ENCODE results near the gene FSTL1.

Gene FSTL1

GRCh38 chr3:120440001-120440703 is 10.6 kb downstream of the FSTL1 start:
- no peak for FAIRE-seq
- no peak for DNase-seq (ENCODE audit: insufficient read length, low spot score)
- TF ChIP-seq, protein P1, sequence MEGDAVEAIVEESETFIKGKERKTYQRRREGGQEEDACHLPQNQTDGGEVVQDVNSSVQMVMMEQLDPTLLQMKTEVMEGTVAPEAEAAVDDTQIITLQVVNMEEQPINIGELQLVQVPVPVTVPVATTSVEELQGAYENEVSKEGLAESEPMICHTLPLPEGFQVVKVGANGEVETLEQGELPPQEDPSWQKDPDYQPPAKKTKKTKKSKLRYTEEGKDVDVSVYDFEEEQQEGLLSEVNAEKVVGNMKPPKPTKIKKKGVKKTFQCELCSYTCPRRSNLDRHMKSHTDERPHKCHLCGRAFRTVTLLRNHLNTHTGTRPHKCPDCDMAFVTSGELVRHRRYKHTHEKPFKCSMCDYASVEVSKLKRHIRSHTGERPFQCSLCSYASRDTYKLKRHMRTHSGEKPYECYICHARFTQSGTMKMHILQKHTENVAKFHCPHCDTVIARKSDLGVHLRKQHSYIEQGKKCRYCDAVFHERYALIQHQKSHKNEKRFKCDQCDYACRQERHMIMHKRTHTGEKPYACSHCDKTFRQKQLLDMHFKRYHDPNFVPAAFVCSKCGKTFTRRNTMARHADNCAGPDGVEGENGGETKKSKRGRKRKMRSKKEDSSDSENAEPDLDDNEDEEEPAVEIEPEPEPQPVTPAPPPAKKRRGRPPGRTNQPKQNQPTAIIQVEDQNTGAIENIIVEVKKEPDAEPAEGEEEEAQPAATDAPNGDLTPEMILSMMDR (IDR thresholded peaks at IDR 0.05; ENCODE audit: insufficient read depth, missing control alignments) = no peak

GRCh38 chr3:120438665-120439370 is 12.0 kb downstream of the FSTL1 start:
- DNase-seq (ENCODE audit: insufficient read length, low spot score) (no peak), FAIRE-seq (no peak)

DNA sequence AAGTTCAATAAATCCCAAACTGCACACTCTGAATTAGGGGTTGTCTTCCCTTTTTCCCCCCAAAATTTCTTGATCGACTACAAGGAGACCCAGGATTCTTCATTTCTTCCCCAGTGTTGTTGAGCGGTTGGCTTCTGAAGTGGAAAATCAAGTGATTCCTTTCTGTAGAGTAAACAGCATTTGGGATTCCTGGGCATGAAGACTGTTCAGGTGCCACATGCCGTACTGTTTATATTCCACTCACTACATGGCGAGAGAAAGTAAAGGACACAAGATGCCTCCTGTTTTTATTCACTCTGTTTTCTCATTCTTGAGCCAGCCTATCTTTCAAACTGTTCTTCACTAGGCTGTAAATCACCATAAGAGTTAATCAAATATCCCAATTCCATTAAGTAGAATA is 12.6 kb downstream of the FSTL1 start:
- FAIRE-seq (no peak), DNase-seq (ENCODE audit: insufficient read length, low spot score) (no peak)
- TF ChIP-seq, protein P1 (IDR thresholded peaks at IDR 0.05; ENCODE audit: insufficient read depth, missing control alignments) = no peak

More at GRCh38 chr3:120438665-120439370, 12.0 kb downstream of the FSTL1 start:
- TF ChIP-seq, protein P1 (IDR thresholded peaks at IDR 0.05; ENCODE audit: insufficient read depth, missing control alignments) = no peak

DNA sequence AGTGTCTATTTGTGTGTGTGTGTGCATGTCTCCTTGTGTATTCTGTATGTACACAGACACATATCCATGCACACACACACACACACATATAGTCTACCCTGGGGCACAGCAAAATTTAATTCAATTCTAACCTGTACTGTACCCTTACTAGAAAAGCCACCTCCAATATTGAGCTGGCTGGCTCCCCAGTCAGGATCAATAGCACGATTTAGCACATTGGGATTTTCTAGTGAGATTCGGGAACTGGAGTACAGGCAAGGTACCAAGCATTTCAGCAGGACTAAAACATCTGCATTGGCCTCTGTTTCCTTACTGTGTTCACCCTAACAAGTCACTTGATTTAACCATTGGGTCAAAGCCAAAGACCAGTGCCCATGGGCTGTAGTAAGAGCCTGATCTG is 13.2 kb downstream of the FSTL1 start:
- FAIRE-seq = no peak
- TF ChIP-seq, protein P1 (IDR thresholded peaks at IDR 0.05; ENCODE audit: insufficient read depth, missing control alignments) = no peak
- DNase-seq (ENCODE audit: insufficient read length, low spot score) = no peak

GRCh38 chr3:120436523-120437050 is 14.2 kb downstream of the FSTL1 start:
- DNase-seq (ENCODE audit: insufficient read length, low spot score) = no peak
- FAIRE-seq = no peak

DNA sequence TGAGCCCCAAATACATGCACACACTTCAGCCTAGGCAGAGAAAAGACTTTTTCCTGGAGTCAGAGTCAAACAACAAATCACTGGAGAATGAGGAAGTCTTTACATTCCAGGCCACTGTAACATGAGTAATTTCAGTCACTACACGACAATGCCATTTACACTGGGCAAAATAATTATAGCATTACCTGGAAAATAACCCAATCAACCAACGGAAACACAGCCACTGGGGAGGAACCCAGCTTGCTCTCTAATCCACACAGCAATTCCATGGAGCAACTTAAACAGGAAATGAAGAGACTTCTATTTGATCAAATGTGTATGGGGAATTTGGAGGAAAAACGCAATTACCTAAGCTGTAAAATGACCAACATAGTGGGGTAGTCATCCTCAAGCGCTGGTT is 15.2 kb downstream of the FSTL1 start:
- TF ChIP-seq, protein P1 (IDR thresholded peaks at IDR 0.05; ENCODE audit: insufficient read depth, missing control alignments) = no peak
- no peak for FAIRE-seq
- DNase-seq (ENCODE audit: insufficient read length, low spot score) = no peak

More at GRCh38 chr3:120436523-120437050, 14.2 kb downstream of the FSTL1 start:
- TF ChIP-seq, protein P1 (IDR thresholded peaks at IDR 0.05; ENCODE audit: insufficient read depth, missing control alignments) = no peak

Measured in D721Med (cell line).